ENCODE results near the gene AGBL3.

DNA sequence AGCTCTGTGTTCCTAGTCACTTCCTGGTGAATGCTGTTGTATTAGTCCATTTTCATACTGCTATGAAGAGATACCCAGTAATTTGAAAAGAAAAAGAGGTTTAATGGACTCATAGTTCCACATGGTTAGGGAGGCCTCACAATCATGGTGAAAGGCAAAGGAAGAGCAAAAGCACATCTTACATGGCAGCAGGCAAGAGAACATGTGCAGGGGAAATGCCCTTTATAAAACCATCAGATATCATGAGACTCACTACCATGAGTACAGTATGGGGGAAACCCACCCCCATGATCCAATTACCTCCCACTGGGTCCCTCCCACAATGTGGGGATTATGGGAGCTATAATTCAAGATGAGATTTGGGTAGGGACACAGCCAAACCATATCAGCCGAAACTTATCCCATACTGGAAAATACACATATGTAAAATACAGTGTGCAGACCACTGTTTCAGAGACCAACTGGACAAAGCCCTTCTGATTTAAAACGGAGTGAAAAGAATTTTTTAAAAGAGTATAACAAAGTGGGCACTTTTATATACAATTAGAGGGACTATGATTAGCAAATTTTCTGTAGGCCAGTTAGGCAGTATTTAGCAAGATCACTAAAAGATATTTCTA is 176.2 kb downstream of the AGBL3 start:
- TF ChIP-seq, protein P1, sequence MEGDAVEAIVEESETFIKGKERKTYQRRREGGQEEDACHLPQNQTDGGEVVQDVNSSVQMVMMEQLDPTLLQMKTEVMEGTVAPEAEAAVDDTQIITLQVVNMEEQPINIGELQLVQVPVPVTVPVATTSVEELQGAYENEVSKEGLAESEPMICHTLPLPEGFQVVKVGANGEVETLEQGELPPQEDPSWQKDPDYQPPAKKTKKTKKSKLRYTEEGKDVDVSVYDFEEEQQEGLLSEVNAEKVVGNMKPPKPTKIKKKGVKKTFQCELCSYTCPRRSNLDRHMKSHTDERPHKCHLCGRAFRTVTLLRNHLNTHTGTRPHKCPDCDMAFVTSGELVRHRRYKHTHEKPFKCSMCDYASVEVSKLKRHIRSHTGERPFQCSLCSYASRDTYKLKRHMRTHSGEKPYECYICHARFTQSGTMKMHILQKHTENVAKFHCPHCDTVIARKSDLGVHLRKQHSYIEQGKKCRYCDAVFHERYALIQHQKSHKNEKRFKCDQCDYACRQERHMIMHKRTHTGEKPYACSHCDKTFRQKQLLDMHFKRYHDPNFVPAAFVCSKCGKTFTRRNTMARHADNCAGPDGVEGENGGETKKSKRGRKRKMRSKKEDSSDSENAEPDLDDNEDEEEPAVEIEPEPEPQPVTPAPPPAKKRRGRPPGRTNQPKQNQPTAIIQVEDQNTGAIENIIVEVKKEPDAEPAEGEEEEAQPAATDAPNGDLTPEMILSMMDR (conservative IDR thresholded peaks at IDR 0.05; ENCODE audit: low read depth in 2 of 2), result no peak
- TF ChIP-seq, protein P2, sequence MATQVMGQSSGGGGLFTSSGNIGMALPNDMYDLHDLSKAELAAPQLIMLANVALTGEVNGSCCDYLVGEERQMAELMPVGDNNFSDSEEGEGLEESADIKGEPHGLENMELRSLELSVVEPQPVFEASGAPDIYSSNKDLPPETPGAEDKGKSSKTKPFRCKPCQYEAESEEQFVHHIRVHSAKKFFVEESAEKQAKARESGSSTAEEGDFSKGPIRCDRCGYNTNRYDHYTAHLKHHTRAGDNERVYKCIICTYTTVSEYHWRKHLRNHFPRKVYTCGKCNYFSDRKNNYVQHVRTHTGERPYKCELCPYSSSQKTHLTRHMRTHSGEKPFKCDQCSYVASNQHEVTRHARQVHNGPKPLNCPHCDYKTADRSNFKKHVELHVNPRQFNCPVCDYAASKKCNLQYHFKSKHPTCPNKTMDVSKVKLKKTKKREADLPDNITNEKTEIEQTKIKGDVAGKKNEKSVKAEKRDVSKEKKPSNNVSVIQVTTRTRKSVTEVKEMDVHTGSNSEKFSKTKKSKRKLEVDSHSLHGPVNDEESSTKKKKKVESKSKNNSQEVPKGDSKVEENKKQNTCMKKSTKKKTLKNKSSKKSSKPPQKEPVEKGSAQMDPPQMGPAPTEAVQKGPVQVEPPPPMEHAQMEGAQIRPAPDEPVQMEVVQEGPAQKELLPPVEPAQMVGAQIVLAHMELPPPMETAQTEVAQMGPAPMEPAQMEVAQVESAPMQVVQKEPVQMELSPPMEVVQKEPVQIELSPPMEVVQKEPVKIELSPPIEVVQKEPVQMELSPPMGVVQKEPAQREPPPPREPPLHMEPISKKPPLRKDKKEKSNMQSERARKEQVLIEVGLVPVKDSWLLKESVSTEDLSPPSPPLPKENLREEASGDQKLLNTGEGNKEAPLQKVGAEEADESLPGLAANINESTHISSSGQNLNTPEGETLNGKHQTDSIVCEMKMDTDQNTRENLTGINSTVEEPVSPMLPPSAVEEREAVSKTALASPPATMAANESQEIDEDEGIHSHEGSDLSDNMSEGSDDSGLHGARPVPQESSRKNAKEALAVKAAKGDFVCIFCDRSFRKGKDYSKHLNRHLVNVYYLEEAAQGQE (IDR thresholded peaks at IDR 0.05; ENCODE audit: unreplicated experiment), result no peak
- TF ChIP-seq EZH2phosphoT487 (IDR thresholded peaks at IDR 0.05; ENCODE audit: unreplicated experiment), result no peak
- TF ChIP-seq POLR2AphosphoS5 (IDR thresholded peaks at IDR 0.05; ENCODE audit: low read depth), result no peak
